ENCODE data around the gene EHBP1L1. TPM values are rescaled to one million over a fixed set of nuclear protein-coding genes. Genes with fewer than 3 reads are reported as not detected.

EHBP1L1 gene
- total RNA-seq, 4 donors from 2014 or later, result 40.5 to 71.0 (median 57.3) TPM

- TF ChIP-seq, protein P1, sequence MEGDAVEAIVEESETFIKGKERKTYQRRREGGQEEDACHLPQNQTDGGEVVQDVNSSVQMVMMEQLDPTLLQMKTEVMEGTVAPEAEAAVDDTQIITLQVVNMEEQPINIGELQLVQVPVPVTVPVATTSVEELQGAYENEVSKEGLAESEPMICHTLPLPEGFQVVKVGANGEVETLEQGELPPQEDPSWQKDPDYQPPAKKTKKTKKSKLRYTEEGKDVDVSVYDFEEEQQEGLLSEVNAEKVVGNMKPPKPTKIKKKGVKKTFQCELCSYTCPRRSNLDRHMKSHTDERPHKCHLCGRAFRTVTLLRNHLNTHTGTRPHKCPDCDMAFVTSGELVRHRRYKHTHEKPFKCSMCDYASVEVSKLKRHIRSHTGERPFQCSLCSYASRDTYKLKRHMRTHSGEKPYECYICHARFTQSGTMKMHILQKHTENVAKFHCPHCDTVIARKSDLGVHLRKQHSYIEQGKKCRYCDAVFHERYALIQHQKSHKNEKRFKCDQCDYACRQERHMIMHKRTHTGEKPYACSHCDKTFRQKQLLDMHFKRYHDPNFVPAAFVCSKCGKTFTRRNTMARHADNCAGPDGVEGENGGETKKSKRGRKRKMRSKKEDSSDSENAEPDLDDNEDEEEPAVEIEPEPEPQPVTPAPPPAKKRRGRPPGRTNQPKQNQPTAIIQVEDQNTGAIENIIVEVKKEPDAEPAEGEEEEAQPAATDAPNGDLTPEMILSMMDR (IDR thresholded peaks at IDR 0.05), result no peak
- TF ChIP-seq POLR2A (IDR thresholded peaks at IDR 0.05), result no peak
- no peak for DNase-seq (ENCODE audit: low spot score in 2 of 2)
- intact Hi-C loops (cut with DNase I; ENCODE audit: low total_unique reads), result no loop called here
- WGBS, 2 donors, result 92 to 93% methylated on average over 14 to 16 of the region's 16 CpGs
- H3K4me3 ChIP-seq (ENCODE audit: low read depth, poor library complexity, severe bottlenecking), result no peak overlapping the region
Observed at GRCh38 chr11:65622011-65622410, 46.2 kb downstream of the EHBP1L1 start.

GRCh38 chr11:65623177-65623576 lies 47.3 kb downstream of the EHBP1L1 start:
- intact Hi-C loops (cut with DNase I; ENCODE audit: low total_unique reads), result no loop called here
- TF ChIP-seq POLR2A (IDR thresholded peaks at IDR 0.05), result no peak
- TF ChIP-seq, protein P1 (IDR thresholded peaks at IDR 0.05), result no peak
- 91 to 93% methylated on average over 14 of the region's 14 CpGs for WGBS, 2 donors
- DNase-seq (ENCODE audit: low spot score in 2 of 2), result no peak
- no peak overlapping the region for H3K4me3 ChIP-seq (ENCODE audit: low read depth, poor library complexity, severe bottlenecking)

DNA sequence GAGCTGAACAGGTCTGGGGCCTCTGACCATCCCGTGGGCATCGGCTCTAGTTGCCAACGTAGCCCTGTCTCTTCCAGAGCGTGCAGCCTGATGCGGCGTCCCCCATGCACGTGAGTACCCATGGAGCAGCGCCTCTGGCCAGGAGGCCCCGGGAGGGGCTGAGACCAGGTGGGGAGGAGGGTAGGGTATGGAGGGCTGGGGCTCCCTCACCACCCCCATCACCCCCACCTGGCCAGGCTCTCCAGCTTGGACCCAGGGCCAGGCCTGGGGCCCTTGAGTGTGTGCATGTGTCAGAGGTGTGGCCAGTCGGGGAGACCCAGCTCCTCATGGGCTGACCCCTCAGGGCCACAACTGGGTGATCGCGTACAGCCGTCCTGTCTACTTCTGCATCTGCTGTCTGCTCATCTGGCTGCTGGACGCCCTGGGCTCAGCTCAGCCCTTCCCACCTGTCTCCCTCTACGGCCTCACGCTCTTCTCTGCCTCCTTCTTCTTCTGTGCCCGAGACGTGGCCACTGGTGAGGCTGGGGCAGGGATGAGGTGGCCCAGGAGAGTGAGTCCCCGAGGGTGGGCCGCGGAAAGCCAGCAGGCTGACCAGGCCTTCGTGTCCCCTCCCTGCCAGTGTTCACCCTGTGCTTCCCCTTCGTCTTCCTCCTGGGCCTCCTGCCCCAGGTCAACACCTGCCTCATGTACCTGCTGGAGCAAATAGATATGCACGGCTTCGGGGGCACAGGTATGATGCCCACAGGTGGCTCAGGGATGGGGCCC lies 48.2 kb downstream of the EHBP1L1 start:
- WGBS, 2 donors, result 94 to 95% methylated on average over 17 to 25 of the region's 25 CpGs
- no peak overlapping the region for H3K4me3 ChIP-seq (ENCODE audit: low read depth, poor library complexity, severe bottlenecking)
- intact Hi-C loops (cut with DNase I; ENCODE audit: low total_unique reads), result no loop called here
- DNase-seq (ENCODE audit: low spot score in 2 of 2), result no peak
- no peak for TF ChIP-seq POLR2A (IDR thresholded peaks at IDR 0.05)
- TF ChIP-seq, protein P1 (IDR thresholded peaks at IDR 0.05), result no peak

GRCh38 chr11:65624931-65625627 lies 49.2 kb downstream of the EHBP1L1 start:
- TF ChIP-seq, protein P1 (IDR thresholded peaks at IDR 0.05), result no peak
- intact Hi-C loops (cut with DNase I; ENCODE audit: low total_unique reads), result no loop called here
- DNase-seq (ENCODE audit: low spot score in 2 of 2), result no peak
- H3K4me3 ChIP-seq (ENCODE audit: low read depth, poor library complexity, severe bottlenecking), result no peak overlapping the region
- WGBS, 2 donors, result 89 to 91% methylated on average over 23 of the region's 30 CpGs

DNA sequence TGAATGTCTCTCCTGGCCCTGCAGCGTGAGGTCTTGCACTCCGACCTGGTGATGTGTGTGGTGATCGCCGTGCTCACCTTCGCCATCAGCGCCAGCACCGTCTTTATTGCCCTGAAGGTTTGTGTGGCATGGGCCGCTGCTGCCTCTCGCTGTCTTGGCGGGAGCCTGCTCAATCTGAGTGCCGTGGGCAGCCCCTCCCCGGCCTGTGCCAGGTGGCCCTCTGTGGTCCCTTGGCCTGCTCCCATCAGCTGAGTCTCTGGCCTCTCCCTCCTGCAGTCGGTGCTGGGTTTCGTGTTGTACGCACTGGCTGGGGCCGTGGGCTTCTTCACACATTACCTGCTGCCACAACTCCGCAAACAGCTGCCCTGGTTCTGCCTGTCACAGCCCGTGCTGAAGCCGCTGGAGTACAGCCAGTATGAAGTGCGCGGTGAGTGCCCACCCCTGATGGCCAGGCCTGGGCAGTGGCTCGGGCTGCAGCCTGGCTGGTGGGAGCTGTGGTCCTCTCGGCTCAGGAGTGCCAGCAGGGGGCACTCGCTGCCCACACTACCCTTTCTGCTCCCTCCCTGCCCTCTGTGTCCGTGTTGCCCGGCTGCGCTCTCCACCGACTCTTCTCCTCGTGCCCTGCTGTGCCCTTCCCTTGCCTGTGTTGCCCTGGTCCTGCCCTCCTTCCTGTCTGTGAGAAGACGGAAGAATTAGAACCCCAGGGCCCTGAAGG lies 49.9 kb downstream of the EHBP1L1 start:
- DNase-seq (ENCODE audit: low spot score in 2 of 2), result no peak
- H3K4me3 ChIP-seq (ENCODE audit: low read depth, poor library complexity, severe bottlenecking), result no peak overlapping the region
- 78 to 79% methylated on average over 24 to 30 of the region's 30 CpGs for WGBS, 2 donors
- intact Hi-C loops (cut with DNase I; ENCODE audit: low total_unique reads), result no loop called here
- TF ChIP-seq, protein P1 (IDR thresholded peaks at IDR 0.05), result no peak
- no peak for TF ChIP-seq POLR2A (IDR thresholded peaks at IDR 0.05)

Data from lower leg skin (tissue), 4 donors.